Measurements from ENCODE around the gene MDC1.
A peak's percentile ranks its signal among the peaks of the same experiment; 100 is the strongest.
"Not testable (repeated sequence)": the region's sequence is repeated elsewhere in the genome, so short reads cannot be mapped to it uniquely, and the experiment has no call there.

Gene MDC1

DNA sequence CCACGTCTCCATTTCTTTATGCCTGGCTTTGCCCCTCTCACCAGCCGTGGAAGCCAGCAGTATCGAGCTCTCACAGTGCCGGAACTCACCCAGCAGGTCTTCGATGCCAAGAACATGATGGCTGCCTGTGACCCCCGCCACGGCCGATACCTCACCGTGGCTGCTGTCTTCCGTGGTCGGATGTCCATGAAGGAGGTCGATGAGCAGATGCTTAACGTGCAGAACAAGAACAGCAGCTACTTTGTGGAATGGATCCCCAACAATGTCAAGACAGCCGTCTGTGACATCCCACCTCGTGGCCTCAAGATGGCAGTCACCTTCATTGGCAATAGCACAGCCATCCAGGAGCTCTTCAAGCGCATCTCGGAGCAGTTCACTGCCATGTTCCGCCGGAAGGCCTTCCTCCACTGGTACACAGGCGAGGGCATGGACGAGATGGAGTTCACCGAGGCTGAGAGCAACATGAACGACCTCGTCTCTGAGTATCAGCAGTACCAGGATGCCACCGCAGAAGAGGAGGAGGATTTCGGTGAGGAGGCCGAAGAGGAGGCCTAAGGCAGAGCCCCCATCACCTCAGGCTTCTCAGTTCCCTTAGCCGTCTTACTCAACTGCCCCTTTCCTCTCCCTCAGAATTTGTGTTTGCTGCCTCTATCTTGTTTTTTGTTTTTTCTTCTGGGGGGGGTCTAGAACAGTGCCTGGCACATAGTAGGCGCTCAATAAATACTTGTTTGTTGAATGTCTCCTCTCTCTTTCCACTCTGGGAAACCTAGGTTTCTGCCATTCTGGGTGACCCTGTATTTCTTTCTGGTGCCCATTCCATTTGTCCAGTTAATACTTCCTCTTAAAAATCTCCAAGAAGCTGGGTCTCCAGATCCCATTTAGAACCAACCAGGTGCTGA is 7.0 kb upstream of the MDC1 start:
- DNase-seq, result not testable (repeated sequence)

DNA sequence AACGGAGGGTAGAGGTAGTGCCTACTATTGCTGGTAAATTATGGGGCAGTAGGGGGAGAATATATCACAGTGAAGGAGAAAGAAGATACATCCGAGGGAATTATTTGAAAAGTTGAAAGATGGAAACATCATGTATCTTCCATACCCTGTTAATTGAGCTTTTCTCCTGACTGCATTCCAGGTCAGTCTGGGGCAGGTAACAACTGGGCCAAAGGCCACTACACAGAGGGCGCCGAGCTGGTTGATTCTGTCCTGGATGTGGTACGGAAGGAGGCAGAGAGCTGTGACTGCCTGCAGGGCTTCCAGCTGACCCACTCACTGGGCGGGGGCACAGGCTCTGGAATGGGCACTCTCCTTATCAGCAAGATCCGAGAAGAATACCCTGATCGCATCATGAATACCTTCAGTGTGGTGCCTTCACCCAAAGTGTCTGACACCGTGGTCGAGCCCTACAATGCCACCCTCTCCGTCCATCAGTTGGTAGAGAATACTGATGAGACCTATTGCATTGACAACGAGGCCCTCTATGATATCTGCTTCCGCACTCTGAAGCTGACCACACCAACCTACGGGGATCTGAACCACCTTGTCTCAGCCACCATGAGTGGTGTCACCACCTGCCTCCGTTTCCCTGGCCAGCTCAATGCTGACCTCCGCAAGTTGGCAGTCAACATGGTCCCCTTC is 6.2 kb upstream of the MDC1 start:
- not testable (repeated sequence) for DNase-seq

DNA sequence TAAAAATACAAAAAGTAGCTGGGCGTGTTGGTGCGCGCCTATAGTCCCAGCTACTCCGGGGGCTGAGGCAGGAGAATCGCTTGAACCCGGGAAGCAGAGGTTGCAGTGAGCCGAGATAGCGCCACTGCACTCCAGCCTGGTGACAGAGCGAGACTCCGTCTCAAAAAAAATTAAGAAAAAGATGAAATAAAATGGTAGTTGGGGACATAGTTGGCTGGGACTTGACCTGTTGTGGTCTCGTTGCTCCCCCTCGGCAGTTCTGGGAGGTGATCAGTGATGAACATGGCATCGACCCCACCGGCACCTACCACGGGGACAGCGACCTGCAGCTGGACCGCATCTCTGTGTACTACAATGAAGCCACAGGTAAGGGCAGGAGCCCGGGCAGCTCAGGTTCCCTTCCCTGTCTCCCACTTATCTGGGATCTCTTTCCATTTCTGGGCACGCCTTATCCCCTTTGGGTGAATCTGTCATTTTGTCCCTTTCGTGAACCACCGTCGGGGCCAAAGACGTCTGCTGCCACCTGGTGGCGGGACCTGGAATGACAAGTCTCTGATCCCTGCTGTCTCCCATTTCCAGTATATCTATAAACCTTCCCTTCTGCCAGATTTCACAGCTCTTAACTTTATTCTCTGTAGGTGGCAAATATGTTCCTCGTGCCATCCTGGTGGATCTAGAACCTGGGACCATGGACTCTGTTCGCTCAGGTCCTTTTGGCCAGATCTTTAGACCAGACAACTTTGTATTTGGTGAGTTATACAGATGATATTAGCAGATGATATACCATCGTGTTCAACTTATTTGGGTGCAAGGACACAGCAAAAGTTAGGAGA is 5.4 kb upstream of the MDC1 start:
- DNase-seq, result peak; percentile 51

DNA sequence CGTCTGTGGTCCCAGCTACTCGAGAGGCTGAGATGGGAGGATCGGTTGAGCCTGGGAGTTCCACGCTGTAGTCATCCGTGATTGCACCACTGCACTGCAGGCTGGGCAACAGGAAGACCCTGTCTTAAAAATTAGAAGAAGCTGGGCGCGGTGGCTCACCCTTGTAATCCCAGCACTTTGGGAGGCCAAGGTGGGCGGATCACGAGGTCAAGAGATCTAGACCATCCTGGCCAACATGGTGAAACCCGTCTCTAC is 4.9 kb upstream of the MDC1 start:
- DNase-seq, result not testable (repeated sequence)

DNA sequence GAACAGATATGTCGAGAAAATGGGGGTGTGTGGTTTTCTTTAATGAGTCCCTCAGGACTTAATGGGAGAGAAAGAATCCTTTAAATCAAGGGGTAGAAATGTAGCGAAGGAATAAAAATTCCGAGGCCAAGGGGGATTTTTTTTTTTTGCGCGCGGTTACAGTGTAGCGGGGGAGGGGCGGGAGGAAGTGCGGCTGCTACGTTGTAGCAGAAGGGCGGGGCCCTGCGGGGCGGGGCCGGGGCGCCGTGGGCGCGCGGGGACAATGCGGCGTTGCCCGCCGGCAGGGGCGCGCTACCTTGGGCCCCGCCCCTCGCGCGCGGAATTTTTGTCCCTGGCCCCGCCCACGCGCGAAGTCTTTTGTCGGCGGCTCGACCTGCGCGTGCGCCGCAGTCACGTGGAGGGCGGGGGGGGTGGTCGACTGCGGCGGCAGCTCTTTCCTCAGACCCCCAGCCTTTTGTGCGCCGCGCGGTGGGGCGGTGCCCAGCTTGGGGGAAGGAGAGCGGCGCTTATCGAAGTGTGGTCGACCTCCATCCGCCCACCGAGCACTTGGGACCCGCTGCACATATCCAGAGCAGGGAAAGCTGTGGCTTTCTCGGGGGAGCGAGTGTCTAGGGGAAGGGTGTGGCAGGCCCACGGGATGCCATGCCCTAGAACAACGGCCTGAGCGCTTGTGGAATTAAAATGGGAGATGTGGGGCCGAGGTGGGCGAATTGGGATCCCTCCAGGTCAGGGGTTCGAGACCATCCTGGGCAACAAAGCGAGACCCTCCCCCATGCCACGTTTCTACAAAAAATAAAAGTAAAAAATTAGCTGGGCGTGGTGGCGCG is 4.3 kb upstream of the MDC1 start:
- DNase-seq, result peak; percentile 91

DNA sequence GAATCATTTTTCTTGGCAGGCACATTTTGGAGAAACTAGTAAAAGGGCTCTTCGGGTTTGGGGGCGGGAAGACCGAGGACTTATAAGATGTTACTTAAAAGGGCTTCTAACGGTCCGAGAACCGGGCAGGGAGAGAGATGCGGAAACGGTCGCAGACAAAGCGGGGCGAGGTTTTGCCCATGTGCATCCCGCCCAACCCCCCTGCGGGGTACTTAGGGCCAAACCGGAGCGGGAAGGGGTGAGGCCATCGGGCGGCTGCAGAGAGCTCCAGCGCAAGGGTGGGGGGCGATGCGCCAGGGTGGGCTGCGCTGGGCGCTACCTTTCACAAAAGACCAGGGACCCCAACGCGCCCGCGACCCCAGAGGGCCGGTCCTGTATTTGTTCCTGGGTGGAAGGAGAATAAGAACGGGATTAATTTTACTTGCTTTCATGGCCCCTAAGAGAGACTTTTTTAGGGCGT is 3.7 kb upstream of the MDC1 start:
- DNase-seq, result peak; percentile 72

DNA sequence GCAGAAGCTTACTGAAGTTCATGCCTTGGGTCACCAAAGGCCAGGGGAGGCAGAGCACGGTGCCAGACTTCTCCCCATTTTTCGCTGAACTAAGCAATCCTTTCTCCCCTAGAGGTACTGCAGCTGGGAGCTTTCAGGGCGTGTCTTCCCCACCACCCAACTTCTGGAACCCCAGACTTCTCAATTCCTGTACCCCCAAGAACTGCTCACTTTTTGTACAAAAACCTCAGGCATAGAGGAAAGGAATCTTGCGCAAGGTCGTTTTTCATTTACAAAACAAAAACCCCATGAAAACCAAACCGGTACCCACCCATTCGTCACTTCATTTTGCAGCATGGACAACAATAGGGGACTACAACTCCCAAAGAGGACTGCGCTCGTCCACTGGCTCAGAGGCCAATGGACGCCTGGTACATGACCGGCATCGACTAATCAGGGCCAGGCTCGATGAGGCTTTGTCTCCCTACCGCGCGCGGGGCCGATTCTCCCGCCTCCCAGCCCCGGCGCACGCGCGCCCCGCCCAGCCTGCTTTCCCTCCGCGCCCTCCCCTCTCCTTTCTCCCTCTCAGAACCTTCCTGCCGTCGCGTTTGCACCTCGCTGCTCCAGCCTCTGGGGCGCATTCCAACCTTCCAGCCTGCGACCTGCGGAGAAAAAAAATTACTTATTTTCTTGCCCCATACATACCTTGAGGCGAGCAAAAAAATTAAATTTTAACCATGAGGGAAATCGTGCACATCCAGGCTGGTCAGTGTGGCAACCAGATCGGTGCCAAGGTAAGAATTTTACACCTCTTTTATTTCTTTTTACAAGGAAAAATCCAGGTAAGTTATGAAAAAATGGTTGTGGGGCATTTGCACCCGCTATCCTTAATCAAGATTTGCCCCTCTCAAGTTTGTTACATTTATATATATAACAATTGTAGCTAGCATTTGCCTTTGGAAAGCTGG is 3.0 kb upstream of the MDC1 start, which contains the start of gene TUBB:
TSS of gene TUBB (plus strand) at position 562 of the 947 bp plus-strand sequence. CDS start at position 717, 155 bp downstream.
- DNase-seq, result peak; percentile 98

DNA sequence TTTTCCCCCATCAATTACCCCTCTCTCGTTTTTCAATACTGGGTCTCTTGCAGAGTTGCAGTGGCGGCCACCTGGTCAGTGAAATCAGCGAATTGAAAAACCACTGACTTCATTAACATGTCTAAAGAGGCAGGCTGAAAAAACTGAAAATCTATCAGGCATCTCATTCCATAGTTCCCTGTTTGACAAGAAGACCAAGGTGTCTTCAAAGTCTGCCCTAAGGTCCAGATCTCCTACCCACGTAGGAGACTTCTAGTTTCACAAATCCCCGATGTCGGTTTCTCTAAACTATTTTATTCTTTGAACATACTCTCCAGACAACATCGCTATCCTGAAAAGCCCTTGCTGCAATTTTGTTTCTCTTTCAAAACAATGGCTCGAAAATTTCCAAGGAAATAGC is 2.3 kb upstream of the MDC1 start:
- DNase-seq, result no peak

DNA sequence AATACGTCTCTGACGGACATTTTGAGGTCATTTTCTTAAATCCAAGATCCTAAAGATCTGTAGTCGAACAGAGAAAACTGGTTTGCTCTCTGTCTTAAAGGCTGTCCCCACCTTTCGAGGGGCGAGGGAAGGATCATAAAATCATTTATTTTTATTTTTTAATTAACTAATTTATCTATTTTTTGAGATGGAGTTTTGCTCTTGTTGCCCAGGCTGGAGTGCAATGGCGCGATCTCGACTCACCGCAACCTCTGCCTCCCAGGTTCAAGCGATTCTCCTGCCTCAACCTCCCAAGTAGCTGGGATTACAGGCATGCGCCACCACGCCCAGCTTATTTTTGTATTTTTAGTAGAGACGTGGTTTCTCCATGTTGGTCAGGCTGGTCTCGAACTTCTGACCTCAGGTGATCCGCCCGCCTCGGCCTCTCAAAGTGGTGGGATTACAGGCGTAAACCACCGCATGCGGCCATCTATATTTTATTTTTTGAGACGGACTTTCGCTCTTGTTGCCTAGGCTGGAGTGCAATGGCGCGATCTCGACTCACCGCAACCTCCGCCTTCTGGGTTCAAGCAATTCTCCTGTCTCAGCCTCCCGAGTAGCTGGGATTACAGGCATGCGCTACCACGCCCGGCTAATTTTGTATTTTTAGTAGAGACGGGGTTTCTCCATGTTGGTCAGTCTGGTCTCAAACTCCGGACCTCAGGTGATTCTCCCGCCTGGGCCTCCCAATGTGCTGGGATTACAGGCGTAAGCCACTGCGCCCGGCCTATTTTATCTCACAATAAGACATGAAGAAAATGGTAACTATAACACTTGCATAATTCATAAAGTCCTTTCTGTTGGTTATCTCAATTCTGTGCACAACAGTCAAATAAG is 1.0 kb upstream of the MDC1 start:
- not testable (repeated sequence) for DNase-seq

DNA sequence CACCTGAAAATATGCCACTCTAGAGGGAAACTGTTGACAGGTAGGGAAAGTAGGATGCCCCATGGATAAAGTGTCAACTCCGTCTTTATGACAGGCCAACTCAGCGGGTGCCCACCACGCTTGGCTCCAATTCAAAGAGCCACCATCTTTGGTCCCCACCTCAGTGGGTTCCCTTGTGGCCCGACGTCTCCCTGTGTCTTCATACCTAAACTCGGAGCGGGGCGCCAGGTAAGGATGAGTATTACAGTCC is 277 bp downstream of the MDC1 start:
- no peak for DNase-seq

DNA sequence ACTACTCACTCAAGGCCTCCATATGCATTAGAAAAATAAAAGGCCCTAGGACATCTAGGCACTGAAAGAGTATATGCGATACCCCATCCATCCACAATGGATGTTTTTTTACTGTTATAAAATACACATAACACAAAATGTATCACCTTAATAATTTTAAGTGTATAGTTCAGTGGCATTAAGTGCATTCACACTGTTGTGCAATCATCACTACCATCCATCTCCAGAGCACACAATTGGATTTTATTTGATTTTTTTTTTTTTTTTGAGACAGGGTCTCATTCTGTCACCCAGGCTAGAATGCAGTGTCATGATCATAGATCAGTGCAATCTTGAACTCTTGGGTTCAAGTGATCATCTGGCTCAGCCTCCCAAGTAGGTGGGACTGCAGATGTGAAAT is 2.8 kb downstream of the MDC1 start:
- DNase-seq, result no peak

DNA sequence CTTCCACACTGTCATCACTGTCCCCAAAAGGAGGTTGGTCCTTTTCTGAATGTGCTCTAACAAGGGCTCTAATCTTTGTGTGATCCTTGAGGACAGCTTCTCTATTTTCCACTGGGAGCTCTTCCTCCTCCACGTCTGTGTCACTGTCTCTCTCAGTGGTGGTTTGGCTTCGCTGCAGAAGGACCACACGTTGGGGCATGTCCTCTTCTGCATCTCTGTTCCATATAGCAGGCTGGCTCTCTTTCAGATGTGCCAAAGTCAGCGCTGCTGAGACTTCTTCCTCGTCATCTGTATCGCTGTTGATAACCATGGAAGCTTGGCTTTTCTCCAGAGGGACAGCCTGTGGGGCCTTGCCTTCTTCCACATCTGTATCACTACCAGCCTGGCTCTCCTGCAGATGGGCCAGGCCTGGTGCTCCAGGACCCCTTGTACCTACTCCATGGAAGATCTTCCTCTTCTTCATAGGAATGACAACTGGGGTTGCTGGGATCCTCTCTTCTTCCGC is 4.6 kb downstream of the MDC1 start:
- no peak for DNase-seq

DNA sequence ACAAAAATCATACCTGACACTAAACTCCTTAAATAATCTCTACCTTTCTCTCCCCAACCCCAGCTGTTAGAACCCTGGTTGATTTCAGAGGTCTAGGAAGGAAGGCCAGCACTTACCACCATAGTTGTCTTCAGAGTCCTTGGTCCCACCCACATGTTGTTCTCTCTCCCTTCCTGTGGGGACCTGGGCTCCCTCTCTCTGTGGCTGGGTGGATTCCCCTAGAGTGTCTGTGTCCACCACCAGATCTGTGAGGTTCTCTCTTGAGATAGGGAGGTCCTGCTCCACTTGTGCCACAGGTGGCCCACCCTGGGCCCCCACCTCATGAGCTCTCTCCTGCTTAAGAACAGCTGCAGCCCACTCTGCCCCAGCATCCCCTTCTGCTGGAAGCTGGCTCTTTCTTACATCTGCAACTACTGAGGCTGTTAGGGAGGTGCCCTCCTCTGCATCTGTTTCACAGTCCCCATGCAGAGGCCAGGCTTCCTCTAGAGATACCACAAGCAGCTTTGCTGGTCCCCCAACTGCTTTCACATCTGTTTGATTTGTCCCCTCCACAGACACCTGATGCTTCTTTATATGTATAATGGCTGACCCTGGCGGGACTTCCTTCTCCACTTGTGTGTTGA is 5.2 kb downstream of the MDC1 start:
- DNase-seq, result no peak

DNA sequence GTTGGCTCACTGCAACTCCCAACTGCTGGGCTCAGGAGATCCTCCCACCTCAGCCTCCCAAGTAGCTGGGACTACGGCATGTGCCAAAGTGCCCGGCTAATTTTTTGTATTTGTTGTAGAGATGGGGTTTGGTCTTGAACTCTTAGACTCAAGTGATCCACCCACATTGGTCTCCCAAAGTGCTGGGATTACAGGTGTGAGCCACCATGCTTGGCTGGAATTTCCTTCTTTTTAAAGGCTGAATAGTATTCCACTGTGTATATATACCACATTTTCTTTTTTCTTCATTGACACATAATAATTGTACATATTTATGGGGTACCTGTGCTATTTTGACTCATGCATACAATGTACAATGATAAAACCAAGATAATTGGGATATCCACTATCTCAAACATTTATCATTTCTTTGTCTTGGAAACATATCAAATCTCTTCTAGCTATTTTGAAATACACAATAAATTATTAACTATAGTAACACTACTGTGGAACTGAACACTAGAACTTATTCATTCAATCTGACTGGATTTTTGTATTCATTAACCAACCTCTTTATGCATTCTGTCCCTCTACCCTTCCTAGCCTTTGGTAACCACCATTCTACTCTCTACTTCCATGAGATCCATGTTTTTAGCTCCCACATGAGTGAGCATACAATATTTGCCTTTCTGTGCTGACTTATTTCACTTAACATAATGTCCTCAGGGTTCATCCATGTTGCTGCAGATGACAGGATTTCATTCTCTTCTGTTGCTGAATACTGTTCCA is 7.8 kb downstream of the MDC1 start:
- no peak for DNase-seq

DNA sequence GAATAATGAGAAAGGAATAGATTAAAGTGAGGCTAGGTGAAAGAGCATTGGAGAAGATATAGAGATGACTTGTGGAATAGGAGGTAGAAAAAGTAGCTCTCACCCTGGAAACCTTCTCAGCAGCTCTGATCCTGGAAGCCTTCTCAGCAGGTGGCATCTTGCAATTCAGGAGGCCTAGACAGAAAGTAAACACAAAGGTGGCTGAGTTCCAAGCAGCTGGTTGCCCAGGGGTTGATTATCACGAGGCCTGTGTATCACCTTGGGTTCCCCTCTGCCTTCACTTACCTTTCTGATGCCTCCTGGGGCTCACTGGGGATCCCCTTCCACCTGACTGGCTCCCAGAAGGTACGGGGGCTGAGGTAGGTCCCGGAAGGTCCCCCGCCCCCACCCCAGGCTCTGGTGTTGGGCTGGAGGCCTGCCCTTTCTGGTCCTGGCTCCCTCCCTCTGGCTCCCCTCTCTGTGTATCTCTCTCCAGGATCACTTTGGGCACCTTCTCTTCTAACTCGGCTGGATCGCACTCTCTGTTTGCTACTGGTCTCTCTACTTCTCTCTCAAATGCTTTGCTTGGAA is 9.7 kb downstream of the MDC1 start:
- peak; percentile 74 for DNase-seq

DNA sequence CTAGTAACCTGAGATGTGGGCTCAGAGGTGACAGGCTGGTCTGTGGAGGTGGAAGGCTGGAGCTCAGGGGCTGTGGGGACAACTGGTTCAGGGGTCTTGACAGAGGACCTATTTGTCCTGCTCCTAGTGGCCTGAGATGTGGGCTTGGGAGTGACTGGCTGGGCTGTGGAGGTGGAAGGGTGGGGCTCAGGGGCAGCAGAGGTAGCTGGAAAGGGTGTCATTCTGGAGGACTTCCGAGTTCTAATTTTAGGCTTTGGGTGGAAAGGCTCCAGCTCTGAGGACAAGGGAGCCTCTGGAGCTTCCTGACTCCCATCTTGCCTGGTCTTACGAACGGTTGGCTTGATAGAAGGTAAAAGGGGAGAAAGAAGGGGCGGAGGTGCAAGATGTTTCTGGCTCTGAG is 11.5 kb downstream of the MDC1 start:
- DNase-seq, result no peak

DNA sequence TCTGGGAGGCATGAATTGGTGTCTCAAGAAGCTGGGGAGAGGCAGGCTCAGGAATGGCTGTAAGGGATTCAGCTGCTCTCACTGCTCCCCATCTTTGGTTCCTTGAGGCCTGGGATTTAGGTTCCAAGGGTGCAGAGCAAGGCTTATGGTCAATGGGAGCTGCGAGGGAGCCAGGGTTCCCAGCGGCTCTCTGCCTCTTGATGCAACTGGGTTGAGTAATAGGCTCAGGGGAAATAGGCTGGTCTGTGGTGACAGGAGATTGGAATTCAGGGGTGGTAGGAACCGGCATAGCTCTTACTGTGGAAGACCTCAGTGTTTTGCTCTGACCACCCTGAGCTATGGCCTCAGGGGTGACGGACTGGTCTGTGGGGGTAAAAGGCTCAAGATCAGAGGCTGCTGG is 13.3 kb downstream of the MDC1 start:
- no peak for DNase-seq

DNA sequence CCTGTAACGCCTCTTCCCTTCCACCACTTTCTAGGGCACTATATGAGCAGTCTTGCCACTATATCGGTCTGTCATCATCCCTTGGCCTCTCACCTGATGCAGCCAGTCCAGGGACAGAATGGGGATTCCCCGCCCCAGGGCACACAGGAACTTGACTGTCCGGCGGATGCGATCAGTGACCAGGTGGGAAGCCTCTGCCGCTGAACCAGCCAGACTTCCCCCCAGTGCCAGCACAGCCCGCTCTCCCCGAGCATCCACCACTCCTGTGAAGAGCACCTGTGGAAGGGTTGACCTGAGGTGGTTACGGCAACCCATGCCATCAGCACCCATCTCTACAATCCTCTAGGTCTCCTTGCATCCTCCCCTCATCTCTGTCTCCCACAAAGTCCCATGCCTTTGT is 14.1 kb downstream of the MDC1 start:
- no peak for DNase-seq

DNA sequence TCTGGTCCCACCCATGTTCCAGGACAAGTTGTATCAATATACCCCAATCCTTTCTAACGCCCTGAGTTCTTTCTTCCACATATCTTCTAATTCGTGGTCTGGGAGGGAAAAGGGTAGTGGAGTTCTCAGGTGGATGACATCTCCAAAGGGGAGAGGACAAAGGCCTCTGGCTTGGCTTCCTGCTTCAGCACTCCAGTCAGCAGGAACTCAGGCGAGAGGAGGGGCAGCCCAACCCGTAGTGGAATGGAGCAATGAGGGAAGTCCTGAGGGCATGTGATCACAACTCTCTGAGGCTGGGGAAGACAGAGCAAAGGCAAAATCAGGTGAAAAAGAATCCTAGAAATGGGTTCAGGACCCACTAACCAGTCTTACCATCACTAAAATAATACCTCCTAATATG is 16.7 kb downstream of the MDC1 start:
- DNase-seq, result no peak
